Endodermal cell (in vitro differentiated cells): ENCODE measurements around the gene PPAN. TPM values are rescaled to one million over a fixed set of nuclear protein-coding genes. Genes with fewer than 3 reads are reported as not detected.
A peak's percentile ranks its signal among the peaks of the same experiment; 100 is the strongest.

Experiments used
- DNase-seq: peaks from one replicate; pipeline ENCODE4 v3.0.0-alpha.2; 2017
- H3K27ac ChIP-seq: 2 replicates; pipeline ENCODE4 v1.5.1; 2013; ENCODE audit warnings: mild to moderate bottlenecking, low read depth, low read length, moderate library complexity
- H3K27me3 ChIP-seq: 2 replicates; pipeline ENCODE4 v1.6.1; 2013; ENCODE audit warnings: mild to moderate bottlenecking, low read length, moderate library complexity; ENCODE audit not compliant: insufficient read depth, control insufficient read depth, poor library complexity, severe bottlenecking
- H3K36me3 ChIP-seq: 2 replicates; pipeline ENCODE4 v1.7.0; 2013; ENCODE audit warnings: mild to moderate bottlenecking, low read length, moderate library complexity; ENCODE audit not compliant: control insufficient read depth, insufficient read depth
- H3K4me1 ChIP-seq: one replicate; pipeline ENCODE4 v1.7.0; 2013; ENCODE audit warnings: low read length; ENCODE audit not compliant: control insufficient read depth, insufficient read depth
- H3K4me3 ChIP-seq: 2 replicates; pipeline ENCODE4 v1.5.1; 2013; ENCODE audit warnings: mild to moderate bottlenecking, low read length, moderate library complexity
- H3K9ac ChIP-seq: 2 replicates; pipeline ENCODE4 v1.6.1; 2013; ENCODE audit warnings: mild to moderate bottlenecking, low read length, moderate library complexity; ENCODE audit not compliant: poor library complexity, severe bottlenecking; ENCODE audit errors: extremely low read depth
- H3K9me3 ChIP-seq: 2 replicates; pipeline ENCODE4 v1.6.1; 2013; ENCODE audit warnings: mild to moderate bottlenecking, low read length, moderate library complexity; ENCODE audit not compliant: control insufficient read depth
- H3K27ac Mint-ChIP-seq: 2 replicates; pipeline ENCODE4 v1.8.0; 2020; ENCODE audit warnings: mixed read lengths
- H3K27me3 Mint-ChIP-seq: 2 replicates; pipeline ENCODE4 v1.8.0; 2021; ENCODE audit warnings: mild to moderate bottlenecking, mixed read lengths; ENCODE audit not compliant: insufficient read depth
- H3K36me3 Mint-ChIP-seq: 2 replicates; pipeline ENCODE4 v1.8.0; 2020; ENCODE audit warnings: low read depth, mixed read lengths
- H3K4me1 Mint-ChIP-seq: 2 replicates; pipeline ENCODE4 v1.8.0; 2020; ENCODE audit warnings: mixed read lengths
- H3K4me3 Mint-ChIP-seq: 2 replicates; pipeline ENCODE4 v1.8.0; 2020; ENCODE audit warnings: mild to moderate bottlenecking, moderate library complexity, mixed read lengths
- H3K9me3 Mint-ChIP-seq: 2 replicates; pipeline ENCODE4 v1.8.0; 2020; ENCODE audit warnings: mild to moderate bottlenecking, mixed read lengths
- WGBS, 2 experiments: methylation state at CpG; one replicate each; pipeline versions ENCODE4 v1.1.5 to v1.1.7; 2013; ENCODE audit warnings: missing lambda C conversion rate in 2 of 2, mixed read lengths in 1 of 2; ENCODE audit not compliant: insufficient coverage in 1 of 2, insufficient read length in 1 of 2; 5-methylcytosine and 5-hydroxymethylcytosine counted together
- total RNA-seq, 2 donors: library from RNA; stranded (reverse); fragmentation: NEBNext Ultra II Directional in 1 of 2; extraction: Animal tissue kit (Norgen Biotek cat#: 25700) in 1 of 2; gene quantifications; 2 replicates in 1 of 2; 3 replicates in 1 of 2; pipeline ENCODE4 v1.2.1, GENCODE V29; 2021
- TF ChIP-seq, protein P1 (sequence below): fragments of 200-600 bp; sonication (generic); conservative IDR thresholded peaks from 2 replicates; pipeline ENCODE4 v1.5.0; 2021; ENCODE audit warnings: antibody characterized with exemption, mild to moderate bottlenecking

The PPAN gene
- total RNA-seq, 2 donors from 2014 or later, result 40.3 to 54.0 TPM

DNA sequence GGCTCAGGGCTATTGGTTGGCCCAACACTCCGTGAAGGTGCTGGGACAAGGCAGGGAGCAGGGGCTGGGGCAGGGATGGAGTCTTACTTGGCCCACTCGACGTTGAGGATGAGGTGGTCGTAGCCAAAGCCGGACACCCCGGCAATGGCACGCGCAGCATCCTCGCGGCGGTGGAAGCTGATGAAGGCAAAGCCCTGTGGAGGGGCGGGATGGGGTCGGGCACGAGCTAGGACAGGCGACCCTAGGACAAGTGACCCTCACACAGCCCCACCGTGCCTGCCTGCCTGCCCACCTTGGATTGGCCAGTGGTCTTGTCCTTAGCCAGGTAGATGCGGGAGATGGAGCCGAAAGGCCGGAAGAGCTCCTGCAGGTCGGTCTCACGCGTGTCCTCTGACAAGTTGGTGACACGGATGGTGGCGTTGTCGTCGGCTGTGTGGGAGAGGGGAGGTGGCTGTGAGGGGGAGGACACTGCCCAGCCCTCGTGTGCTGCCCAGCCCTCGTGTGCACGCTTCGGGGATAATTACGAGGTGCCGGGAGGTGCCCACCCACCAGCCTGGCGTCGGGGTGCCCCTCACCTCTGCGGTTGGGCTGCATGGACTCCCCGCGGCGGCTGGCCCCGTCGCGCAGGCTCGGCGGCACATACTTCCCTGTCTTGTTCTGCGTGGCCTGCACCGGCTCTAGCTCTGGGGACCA is 9.4 kb downstream of the PPAN start:
- H3K4me3 ChIP-seq, result no peak overlapping the region
- TF ChIP-seq, protein P1, sequence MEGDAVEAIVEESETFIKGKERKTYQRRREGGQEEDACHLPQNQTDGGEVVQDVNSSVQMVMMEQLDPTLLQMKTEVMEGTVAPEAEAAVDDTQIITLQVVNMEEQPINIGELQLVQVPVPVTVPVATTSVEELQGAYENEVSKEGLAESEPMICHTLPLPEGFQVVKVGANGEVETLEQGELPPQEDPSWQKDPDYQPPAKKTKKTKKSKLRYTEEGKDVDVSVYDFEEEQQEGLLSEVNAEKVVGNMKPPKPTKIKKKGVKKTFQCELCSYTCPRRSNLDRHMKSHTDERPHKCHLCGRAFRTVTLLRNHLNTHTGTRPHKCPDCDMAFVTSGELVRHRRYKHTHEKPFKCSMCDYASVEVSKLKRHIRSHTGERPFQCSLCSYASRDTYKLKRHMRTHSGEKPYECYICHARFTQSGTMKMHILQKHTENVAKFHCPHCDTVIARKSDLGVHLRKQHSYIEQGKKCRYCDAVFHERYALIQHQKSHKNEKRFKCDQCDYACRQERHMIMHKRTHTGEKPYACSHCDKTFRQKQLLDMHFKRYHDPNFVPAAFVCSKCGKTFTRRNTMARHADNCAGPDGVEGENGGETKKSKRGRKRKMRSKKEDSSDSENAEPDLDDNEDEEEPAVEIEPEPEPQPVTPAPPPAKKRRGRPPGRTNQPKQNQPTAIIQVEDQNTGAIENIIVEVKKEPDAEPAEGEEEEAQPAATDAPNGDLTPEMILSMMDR, result no peak
- Mint-ChIP-seq H3K4me1 (no peaks in the 10 kb centered on the region), H3K9me3 (no peaks in the 10 kb centered on the region), H3K4me3 (no peak overlapping the region), H3K36me3 (peaks cover 32% of the 10 kb centered on the region), H3K27me3 (no peaks in the 10 kb centered on the region), H3K27ac (peak overlapping the region; percentile 70)
- H3K27ac ChIP-seq, result no peak overlapping the region
- WGBS, 2 experiments, result 97 to 98% methylated on average over 32 to 45 of the region's 45 CpGs
- H3K9me3 ChIP-seq, result no peaks in the 10 kb centered on the region
- no peak overlapping the region for H3K9ac ChIP-seq
- H3K36me3 ChIP-seq, result peaks cover 36% of the 10 kb centered on the region
- H3K4me1 ChIP-seq, result no peaks in the 10 kb centered on the region
- no peaks in the 10 kb centered on the region for H3K27me3 ChIP-seq
- peak; percentile 48 for DNase-seq

DNA sequence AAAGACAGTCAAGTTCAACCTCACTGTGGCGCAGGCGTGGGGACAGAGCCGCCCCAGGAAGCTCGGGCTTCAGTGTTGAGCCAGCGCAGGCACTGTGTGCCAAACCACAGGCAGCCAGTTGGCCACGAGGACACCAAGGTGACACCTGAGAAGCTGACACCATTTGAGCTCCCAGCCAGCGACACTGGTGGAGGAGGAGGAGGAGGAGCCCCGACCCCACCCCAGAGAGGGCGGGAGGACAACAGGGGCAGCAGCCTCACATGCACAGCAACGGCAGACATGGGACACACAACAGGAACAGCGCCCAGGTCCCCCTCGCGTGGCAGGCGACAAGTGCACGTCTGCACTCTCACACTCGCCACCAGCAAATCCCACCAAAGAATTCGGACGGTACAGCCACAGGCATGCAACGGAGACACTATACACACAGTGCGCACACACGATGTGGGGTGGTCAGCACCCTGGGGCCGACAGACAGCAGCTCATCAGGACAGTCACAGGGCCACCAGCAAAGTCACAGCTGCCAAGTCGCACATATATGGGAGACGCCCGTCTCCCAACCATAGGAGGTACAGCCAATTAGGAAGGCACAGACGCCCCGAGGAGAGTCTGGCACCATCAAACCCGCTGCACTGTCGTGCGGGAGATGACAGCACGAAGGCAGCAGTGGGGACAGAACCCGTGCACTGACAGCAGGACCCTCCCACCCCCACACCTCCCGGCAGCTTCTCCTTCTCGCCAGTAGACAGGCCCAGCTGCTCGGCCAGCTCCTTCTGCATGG is 10.1 kb downstream of the PPAN start:
- Histone ChIP-seq H3K9ac (no peak overlapping the region), H3K4me1 (no peaks in the 10 kb centered on the region), H3K36me3 (peaks cover 29% of the 10 kb centered on the region), H3K9me3 (no peaks in the 10 kb centered on the region), H3K27ac (no peak overlapping the region), H3K27me3 (no peaks in the 10 kb centered on the region), H3K4me3 (no peak overlapping the region)
- peak overlapping the region; percentile 70 for H3K27ac Mint-ChIP-seq
- WGBS, 2 experiments, result 95 to 97% methylated on average over 29 to 35 of the region's 35 CpGs
- TF ChIP-seq, protein P1, result no peak
- H3K4me3 Mint-ChIP-seq, result no peak overlapping the region
- peaks cover 28% of the 10 kb centered on the region for H3K36me3 Mint-ChIP-seq
- H3K9me3 Mint-ChIP-seq, result no peaks in the 10 kb centered on the region
- no peaks in the 10 kb centered on the region for H3K4me1 Mint-ChIP-seq
- no peaks in the 10 kb centered on the region for H3K27me3 Mint-ChIP-seq
- no peak for DNase-seq

DNA sequence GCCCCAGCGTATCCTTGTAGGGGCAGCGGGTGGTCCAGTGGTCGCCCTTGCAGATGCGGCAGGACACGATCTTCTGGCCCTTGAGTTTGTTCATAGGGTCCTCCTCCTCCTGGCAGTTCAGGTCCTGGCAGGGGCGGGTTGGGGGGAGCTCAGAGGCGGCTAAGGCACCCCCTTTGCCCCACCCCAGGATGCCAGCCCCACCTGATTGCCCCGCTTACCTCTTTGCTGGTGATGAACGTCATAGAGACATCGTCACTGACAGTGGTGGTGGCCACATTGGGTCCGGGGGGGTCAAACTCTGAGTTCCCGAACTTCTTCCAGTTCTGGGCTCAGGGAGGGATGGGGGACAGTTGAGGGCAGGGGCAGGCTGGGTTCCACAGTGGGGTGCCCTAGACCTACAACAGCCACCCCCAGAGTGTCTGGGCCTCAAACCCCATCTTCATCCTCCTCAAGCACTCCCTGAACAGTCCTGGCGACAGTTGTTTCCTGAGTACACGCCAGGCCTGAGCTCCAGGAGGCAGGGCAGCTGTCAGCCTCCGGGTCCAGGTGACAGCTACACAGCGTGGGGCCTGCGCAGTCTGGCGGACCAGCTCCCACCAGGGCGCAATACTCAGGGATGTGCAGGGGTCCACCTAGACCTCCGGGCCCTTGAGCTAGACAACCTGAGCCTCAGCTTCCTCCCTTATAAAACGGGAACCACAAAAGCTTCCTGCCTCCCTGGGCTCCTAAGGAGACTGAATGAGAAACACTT is 10.9 kb downstream of the PPAN start:
- Mint-ChIP-seq H3K27me3 (no peaks in the 10 kb centered on the region), H3K9me3 (no peaks in the 10 kb centered on the region), H3K36me3 (peaks cover 23% of the 10 kb centered on the region), H3K27ac (no peak overlapping the region), H3K4me3 (no peak overlapping the region), H3K4me1 (no peaks in the 10 kb centered on the region)
- Histone ChIP-seq H3K4me1 (no peaks in the 10 kb centered on the region), H3K27me3 (no peaks in the 10 kb centered on the region), H3K9me3 (no peaks in the 10 kb centered on the region), H3K9ac (no peak overlapping the region), H3K27ac (no peak overlapping the region), H3K36me3 (peaks cover 25% of the 10 kb centered on the region), H3K4me3 (no peak overlapping the region)
- 94 to 98% methylated on average over 14 to 21 of the region's 21 CpGs for WGBS, 2 experiments
- TF ChIP-seq, protein P1, result no peak
- no peak for DNase-seq
